ENCODE measurements around the gene VSTM4.

The VSTM4 gene

DNA sequence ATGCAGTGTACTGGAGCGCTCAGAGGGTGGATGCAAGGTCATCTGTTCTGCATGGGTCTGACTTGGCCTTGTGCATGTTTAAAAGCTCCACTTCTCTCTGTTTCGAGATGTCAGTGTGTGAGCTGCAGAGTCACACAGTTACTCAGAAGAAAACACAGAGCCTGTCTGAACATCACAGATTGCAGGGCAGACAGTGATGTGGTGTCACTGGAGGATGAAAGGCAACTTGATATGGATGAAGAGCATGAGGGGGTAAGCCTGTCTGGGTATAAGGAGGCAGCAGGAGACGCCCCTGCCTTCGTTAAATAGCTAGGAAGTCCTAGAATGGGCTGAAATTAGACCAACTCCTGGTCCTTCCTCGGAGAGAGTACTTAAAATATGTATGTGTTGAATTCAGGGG, 108.2 kb downstream of the VSTM4 start:
- no peak for DNase-seq (ENCODE audit: low read depth in 2 of 2)

DNA sequence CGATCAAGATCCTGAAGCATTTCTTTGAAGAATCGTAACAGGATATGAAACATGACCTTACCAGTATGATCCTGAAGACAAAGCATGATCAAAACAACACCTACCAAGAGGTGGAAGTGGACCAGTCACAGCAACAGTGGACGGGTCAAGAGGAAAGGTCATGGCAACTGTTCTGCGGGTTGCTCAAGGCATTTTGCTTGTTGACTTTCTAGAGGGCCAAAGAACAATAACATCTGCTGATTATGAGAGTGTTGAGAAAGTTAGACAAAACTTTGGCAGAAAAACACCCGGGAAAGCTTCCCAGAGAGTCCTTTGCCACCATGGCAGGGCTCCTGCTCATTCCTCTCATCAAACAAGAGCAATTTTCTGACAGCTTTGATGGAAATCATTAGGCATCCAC, 110.1 kb downstream of the VSTM4 start:
- DNase-seq (ENCODE audit: low read depth in 2 of 2) = no peak

DNA sequence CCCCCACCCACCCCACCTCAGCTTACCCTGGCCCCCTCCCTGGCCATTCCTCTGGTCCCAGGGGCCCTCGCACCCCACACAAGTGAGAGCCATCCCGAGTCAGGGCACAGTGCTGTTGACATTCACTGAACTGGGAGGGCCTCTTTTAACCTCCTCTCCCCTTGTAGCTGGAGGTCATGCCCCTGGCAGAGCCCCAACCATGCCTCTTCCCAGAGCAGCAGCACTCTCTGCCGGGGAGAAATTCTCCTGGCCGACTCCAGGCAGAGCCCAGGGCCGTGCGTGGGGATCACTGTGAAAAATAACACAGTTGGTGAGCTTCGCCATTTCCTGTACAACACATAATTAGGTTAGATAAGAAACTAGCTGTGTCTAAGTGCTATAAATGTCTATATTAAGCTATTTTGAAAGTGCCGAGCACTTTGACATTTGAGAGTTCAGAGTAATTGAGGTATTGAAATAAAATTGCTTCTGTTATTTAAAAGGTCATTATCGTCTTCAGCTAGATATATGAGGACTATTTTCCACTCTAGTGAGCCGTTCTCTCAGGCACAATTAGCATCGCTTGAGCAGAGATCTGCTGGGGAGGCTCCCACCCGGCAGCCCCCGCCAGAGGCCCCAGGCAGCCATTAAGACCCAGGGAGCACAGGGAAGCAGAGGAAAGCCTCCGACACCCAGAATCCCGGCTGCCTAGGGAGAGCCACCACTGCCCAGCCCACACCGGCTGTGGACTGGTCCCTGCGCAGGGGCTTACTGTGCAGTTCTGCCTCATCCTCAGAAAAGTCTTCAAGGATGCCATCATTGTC, 113.3 kb downstream of the VSTM4 start:
- no peak for DNase-seq (ENCODE audit: low read depth in 2 of 2)

DNA sequence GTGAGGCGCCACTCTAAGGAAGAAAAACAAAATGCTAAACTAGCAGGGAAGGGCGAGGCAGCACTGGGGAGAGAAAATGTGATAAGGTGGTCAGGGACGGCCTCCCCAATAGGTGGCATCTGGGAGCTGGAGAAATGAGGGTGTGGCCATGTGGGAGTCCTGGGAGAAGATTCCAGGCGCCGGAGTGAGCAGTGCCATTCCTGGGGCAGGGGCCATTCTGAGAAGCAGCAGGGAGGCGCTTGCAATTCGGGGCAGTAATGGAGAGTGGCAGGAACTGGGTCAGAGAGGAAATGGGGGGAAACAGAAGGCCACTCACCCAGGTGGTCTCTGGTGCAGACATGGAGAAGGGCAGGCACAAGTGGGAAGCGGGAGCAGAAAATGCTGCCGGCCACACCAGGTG, 113.9 kb downstream of the VSTM4 start:
- no peak for DNase-seq (ENCODE audit: low read depth in 2 of 2)

DNA sequence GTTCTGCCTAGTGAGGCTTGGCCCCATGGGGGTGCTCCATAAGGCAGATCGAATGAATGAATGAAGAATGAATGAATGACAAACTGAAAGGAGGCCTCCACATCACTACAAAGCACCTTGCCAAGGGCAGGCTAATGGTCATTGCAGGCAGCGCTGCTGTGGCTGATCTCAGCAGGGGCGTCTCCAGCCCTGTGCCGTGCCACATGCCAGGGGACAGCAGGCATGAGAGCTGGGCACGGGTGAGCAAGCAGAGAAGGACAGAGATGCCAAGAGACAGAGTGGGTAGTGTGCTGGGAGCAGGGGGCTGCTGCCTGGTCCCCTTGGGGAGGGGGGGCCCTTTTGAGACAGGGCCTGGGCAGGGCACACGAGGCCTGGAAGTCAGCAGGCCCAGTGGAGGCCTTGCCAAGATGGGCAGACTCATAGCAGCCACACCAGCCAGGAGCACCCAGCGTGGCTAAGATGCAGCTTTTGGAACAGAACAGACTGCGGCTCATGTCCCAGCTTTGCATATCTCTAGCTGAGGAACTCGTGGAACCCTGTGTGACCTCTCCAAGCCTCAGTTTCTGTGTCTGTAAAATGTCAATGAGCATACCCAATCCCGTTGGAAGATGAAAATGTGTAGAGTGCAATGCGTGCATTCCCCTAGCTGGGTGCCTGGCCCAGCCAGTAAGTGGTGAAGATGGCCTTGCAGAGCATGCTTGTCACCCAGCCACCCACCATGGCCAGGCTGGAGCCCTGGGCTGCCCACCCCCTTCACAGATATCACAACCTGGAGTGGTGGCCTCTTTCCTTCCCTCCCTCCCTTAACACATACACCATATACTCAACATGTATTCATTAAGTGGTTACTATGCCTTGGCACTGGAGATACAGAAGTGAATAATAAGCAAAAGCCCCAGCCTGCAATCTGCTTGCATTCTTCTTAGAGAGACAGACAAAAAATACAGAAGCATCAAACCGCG, 114.6 kb downstream of the VSTM4 start:
- no peak for DNase-seq (ENCODE audit: low read depth in 2 of 2)

DNA sequence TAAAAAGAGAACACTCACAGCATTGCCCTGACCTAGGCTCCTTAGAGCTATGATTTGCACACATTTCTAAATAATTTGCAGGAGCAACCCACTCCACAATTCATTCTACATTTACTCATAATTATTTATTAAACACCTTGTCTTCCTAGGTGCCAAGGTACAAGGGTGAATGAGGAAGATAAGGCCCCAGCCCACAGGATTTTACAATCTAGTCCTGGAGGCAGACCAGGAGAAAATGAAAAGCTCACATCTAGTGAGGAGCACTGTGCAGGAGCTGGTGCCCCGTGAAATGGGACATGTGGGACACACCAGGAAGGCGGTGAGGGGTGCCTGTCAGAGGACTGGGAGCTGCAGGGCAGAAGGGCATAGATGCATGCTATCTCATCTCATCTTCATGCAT, 116.0 kb downstream of the VSTM4 start:
- DNase-seq (ENCODE audit: low read depth in 2 of 2) = no peak

DNA sequence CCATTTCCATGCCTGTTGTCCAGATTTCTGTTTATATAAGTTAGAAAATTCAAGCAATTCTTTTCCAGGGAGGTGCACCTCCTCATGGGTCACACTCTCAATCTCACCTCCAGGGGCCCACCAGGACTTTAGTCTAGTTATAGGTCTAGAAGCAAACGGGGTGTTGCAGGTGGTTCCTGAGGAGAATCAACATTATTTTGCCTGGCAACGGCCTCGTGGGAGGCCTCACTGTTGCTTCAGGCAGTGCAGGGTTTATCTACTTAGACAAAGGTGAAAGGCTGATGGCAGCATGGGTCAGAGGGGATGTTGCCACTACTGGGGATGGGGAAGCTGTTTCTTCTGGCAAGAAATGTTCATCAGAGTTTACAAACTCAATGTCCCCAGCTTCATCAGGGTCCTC, 119.0 kb downstream of the VSTM4 start:
- no peak for DNase-seq (ENCODE audit: low read depth in 2 of 2)

DNA sequence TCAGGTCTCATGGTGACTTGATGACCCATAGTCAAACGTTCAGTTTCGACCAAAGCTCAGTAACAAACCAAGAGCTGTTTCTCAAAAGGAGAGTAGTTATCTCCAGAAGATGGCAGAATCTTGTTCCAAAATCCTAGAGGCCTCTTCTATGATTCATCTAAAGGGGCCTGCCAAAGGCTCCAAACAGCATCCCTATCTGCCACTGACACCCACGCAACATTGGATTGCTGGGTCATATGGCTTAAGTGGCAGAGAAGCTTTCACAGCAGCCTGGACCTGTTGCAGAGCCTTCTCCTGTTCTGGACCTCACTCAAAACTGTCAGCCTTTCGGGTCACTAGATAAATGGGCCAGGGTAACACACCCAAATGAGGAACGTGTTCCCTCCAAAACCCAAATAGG, 121.7 kb downstream of the VSTM4 start:
- no peak for DNase-seq (ENCODE audit: low read depth in 2 of 2)

DNA sequence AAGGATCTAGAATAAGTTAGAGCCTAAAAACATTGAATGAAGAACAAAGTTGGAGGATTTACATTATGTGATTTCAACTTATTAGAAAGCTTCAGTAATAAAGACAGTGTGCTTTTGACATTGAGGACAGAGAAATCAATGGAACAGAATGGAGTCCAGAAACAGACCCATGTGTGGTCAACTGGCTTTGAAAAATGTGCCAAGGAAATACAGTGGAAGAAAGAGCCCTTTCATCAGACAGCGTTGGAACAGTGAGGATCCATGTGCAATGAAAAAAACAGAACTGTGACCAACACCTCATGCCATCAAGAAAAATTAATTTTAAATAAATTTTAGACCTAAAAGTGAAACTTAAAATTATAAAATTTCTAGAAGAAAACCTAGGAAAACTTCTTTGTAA, 125.1 kb downstream of the VSTM4 start:
- DNase-seq (ENCODE audit: low read depth in 2 of 2) = no peak

DNA sequence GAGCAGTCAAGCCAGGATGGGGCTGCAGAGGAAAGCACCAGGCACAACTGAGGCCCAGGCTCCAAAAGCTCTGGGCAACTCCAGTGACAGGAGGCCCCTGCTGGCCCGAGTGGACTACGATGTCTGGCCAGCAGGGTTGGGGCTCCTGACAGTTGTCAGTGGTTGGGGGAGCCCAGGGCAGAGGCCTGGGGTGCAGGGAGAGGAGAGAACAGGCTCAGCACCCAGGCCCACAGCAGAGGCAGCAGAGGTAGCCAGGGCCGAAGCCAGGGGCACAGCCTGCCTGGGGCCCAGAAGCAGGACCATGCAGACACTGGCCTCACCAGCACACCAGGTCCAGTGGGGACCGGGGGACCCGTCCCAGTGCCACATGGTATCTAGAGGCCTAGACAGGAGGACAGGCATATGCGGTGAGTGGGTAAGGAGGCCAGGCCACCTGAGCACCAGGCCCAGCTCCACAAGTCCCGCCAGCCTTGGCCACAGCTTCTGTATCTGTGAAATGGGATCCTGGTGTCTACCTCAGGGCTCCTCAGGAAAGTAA, 129.6 kb downstream of the VSTM4 start:
- no peak for DNase-seq (ENCODE audit: low read depth in 2 of 2)

DNA sequence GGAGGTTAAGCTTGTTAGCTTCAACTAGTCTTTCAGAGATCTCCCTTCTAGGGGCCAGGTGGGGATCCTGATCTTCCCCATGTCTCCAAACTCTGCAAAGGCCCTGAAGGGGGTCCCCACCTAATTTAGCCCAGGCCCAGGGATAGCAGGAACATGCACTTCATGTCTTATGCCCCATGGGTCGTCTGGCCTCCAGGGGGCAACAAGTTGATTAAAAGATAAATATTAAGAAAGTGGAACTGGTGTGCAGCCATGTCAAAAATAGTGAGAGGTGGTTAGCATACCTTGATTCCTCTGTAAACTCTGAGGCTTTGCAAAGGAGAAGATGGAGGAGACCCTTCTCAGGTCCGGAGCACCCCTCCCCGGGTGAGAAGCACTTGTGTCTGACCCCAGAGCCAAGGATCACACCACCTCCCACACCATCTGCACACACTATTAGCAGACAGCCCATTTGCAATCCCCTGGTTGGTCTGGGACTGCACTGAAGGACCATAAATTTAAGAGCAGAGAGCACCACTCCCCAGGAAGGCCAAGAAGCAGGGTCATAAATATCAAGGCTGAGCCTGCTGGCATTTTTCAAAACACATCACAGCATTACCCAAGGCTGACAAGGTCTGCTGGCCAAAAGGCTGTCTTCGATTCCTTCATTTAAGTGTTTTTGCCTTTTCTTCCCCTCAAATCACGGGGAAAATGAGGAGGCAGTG, 131.5 kb downstream of the VSTM4 start:
- DNase-seq (ENCODE audit: low read depth in 2 of 2) = no peak

DNA sequence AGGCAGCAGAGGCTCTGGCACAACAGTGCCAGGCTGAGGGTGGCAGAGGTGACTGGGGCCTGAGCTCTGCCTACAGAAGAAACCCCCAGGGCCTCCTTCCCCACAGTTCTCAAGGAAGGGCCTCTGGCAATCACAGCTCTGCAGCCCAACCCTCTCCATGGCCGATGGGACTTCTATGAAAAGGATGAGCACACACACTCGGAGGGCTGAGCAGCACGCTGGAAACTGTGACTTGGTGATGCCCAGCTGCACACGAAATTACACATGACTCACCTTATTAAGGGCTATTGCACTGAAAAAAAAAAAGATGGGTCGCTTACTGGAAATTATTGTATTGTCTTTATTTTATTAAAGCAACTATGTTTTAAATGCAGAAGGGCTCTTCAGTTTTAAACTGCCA, 132.7 kb downstream of the VSTM4 start:
- no peak for DNase-seq (ENCODE audit: low read depth in 2 of 2)

DNA sequence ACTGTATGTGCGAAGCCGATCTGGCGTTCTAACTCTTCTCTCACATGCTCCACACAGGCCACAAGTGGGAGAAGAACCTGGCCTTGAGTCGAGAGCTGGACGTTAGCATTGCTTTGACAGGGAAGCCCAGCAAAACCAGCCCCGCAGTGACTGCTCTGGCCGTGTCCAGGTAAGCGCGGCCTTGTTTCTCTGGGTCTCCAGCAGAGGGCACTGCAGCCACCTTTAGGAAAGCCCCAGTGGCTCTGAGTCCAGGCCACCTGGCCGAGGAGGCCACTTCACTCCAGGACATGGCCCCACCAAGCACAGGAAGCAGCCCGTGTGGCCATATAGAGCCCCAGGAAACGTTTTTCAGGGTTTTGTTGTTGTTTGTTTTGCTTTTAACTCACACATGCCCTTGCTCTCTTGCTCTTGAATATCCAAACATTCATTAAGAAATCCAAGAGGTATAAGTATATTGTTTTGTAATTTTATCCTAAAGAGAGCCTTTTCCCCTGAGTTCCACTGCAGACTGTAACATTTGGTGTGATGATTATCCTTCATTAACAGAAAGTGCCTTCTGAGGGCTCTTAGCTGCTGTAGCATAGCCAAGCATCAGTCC, 133.9 kb downstream of the VSTM4 start:
- no peak for DNase-seq (ENCODE audit: low read depth in 2 of 2)

DNA sequence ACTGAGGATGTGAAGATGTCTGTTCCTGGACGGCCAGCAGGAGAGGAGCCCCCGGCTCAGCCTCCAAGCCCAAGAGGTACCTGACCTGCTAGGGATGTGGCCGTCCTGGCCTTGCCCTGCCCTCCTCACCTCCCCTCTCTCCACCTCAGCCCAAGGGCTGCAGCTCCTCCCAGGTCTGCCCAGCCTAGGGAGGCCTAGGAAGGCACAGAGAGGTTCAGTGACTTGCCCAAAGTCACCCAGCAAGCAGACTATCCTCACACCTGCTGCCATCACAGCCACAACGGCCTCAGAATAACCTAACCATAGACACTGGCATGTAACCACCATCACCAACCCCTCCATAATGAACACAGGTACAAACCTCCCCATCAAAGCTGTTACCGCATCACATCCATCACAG, 137.0 kb downstream of the VSTM4 start:
- DNase-seq (ENCODE audit: low read depth in 2 of 2) = no peak

DNA sequence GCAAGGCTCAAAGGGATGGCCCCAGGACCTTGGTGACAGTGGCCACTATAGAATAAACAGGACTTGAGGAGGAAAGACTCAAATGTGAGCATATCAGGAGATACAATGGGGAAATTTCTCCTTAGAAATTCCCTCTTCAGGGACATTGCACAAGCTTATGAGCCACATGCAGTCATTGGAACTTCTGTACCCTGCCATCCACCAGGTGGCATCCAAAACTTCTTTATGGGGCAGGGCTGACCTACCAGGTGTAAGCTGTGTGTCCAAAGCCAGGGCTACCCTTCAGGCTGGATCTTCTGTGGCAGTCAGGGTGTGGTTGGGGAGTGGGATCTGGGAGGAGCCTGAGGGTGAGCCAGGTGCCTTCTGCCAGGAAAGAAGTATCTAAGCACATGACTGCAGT, 139.1 kb downstream of the VSTM4 start:
- DNase-seq (ENCODE audit: low read depth in 2 of 2) = no peak

DNA sequence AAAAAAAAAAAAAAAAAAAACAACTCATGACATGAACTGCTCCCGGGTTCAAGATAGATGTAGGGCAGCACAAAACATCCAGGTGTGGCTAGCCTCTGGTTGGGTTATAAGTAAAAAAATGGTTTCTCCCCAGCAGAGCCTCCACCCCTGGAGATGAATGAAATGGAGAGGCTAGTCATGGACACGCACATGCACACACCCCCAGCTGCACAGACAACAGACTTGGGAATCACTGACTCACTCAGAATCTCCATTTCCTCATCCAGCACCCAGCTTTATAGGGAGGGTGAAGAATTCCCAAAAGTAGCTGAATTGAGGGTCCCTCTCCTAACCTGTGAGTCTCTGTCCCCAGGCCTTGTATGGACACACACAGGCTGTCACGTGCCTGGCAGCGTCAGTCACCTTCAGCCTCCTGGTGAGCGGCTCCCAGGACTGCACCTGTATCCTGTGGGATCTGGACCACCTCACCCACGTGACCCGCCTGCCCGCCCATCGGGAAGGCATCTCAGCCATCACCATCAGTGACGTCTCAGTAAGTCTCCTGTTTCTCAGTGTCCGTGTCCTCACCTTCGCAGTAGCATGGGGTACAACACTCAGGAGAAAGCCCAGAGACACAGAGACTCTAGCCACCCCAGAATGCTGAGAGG, 140.7 kb downstream of the VSTM4 start:
- no peak for DNase-seq (ENCODE audit: low read depth in 2 of 2)

DNA sequence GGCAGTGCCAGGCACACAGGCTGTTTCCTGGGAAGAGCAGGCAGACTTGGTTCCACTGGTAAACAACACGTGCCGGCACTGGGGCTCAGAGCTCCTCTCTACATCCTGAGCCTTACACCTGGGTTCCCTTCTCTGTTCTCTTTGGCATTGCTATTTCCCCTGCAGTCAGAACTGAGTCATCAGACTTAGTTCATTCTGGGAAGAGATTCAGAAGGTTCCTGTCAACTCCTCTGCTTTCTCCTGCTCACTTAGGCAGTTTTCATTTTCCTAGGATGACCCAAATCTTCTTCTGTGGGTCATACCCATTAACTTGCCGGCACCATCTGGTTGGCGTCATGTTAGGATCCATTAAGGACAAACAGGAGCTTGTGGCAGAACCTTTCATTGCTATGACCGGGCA, 142.3 kb downstream of the VSTM4 start:
- no peak for DNase-seq (ENCODE audit: low read depth in 2 of 2)

DNA sequence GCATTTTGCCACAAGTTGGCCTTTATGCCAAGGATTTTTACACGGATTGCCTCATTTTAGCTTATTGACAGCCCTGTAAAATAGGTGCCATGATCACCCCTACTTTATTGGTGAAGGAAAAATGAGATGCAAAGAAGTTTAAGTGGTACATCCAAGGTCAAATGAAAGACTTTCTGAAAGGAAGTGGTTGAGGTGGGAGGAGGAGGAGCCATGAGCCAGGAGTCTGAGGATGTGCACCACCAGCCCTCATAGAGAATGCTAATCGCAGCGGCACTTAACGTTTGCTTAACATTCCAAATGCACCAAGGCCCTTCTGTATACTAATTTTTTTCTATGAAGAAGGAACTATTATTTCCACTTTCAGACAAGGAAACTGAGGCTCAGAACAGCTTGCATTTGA, 144.7 kb downstream of the VSTM4 start:
- no peak for DNase-seq (ENCODE audit: low read depth in 2 of 2)

DNA sequence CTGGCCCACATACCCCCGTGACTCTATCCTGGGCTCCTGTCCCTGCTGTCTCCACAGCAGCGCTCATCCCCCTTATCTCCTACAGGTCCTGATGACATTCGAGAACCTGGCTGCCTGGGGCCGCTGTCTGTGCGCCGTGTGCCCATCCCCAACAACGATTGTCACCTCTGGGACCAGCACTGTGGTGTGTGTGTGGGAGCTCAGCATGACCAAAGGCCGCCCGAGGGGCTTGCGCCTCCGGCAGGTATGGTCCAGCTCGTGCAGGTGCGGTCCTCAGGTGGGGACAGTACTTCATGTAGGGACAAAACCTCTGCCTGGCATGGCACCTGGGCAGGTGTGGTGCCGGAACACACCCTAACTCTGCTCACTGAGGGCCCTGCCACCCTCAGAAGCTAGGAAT, 145.3 kb downstream of the VSTM4 start:
- no peak for DNase-seq (ENCODE audit: low read depth in 2 of 2)

DNA sequence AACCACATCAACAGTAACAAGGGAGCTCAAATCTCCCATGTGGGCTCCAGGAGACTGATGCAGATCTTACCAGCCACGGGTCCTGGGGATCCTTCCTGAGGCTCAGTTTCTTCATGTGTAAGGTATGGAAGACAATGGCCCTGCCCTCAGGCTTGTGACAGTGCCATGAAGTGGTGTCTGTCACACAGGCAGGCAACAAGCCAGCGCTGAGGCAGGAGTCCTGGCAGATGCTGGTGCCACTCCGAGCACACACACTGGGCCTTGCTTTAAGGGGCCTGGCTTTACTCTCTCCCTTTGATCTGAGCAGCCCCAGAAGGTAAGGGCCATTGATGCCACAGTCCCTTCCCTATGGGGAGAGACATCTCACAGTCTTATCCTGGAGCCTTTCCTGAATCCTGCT, 147.3 kb downstream of the VSTM4 start:
- DNase-seq (ENCODE audit: low read depth in 2 of 2) = no peak

DNA sequence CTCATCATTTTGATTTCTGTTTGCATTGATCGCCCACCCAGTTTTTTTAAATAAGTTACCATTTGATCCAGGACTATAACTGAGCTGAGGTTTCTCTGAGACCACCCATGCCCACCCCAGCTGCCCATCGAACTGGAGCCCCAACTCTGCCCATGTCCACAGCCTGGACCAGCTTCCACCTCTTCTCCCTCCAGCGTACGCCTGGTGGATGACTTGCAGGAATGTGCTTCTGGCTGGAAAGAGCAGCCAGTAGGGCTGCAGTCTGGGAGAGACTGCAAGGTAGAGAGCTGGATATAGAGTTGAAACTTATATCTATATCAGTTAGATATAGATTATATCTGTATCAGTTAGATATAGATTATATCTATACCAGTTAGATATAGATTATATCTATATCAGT, 149.9 kb downstream of the VSTM4 start:
- DNase-seq (ENCODE audit: low read depth in 2 of 2) = no peak

All from stimulated activated CD8-positive, alpha-beta memory T cell treated with anti-CD3 and anti-CD28 coated beads, Interleukin-15, amount 100 ng/mL, for 4 hours (primary cell).